GM03348 (cell line): ENCODE data around the gene SLC35G3.
A peak's percentile ranks its signal among the peaks of the same experiment; 100 is the strongest.
"Not testable (repeated sequence)": the region's sequence is repeated elsewhere in the genome, so short reads cannot be mapped to it uniquely, and the experiment has no call there.

ENCODE experiments used
- DNase-seq: peaks from one replicate; pipeline ENCODE4 v3.0.0; 2012; ENCODE audit warnings: low spot score

Gene SLC35G3

GRCh38 chr17:35210741-35211140, 16.5 kb upstream of the SLC35G3 start:
- DNase-seq: no peak

GRCh38 chr17:35202582-35202981, 8.4 kb upstream of the SLC35G3 start:
- not testable (repeated sequence) for DNase-seq

- not testable (repeated sequence) for DNase-seq
Measured at GRCh38 chr17:35195062-35195461, 869 bp upstream of the SLC35G3 start.

GRCh38 chr17:35192708-35193107, 1.5 kb downstream of the SLC35G3 start:
- DNase-seq: no peak

GRCh38 chr17:35191001-35191695, 3.0 kb downstream of the SLC35G3 start:
- no peak for DNase-seq

- no peak for DNase-seq
Measured at GRCh38 chr17:35189291-35189690, 4.9 kb downstream of the SLC35G3 start.

- DNase-seq: no peak
Measured at GRCh38 chr17:35188111-35188510, 6.1 kb downstream of the SLC35G3 start.

- no peak for DNase-seq
Measured at GRCh38 chr17:35187481-35187880, 6.7 kb downstream of the SLC35G3 start.

- no peak for DNase-seq
Measured at GRCh38 chr17:35185849-35186248, 8.3 kb downstream of the SLC35G3 start.

- no peak for DNase-seq
Measured at GRCh38 chr17:35184274-35184673, 9.9 kb downstream of the SLC35G3 start.

- no peak for DNase-seq
Measured at GRCh38 chr17:35183332-35183731, 10.9 kb downstream of the SLC35G3 start.

- DNase-seq: not testable (repeated sequence)
Measured at GRCh38 chr17:35179379-35179778, 14.8 kb downstream of the SLC35G3 start.

- no peak for DNase-seq
Measured at GRCh38 chr17:35176897-35177296, 17.3 kb downstream of the SLC35G3 start.

GRCh38 chr17:35175638-35176415, 18.4 kb downstream of the SLC35G3 start:
- DNase-seq: no peak

GRCh38 chr17:35174835-35175334, 19.3 kb downstream of the SLC35G3 start:
- no peak for DNase-seq

- DNase-seq: not testable (repeated sequence)
Measured at GRCh38 chr17:35172321-35172720, 21.9 kb downstream of the SLC35G3 start.

GRCh38 chr17:35171834-35172233, 22.4 kb downstream of the SLC35G3 start:
- peak; percentile 33 for DNase-seq

GRCh38 chr17:35170968-35171771, 23.0 kb downstream of the SLC35G3 start:
- peak; percentile 79 for DNase-seq

GRCh38 chr17:35169835-35170363, 24.3 kb downstream of the SLC35G3 start:
- DNase-seq: no peak

- no peak for DNase-seq
Measured at GRCh38 chr17:35167666-35168065, 26.5 kb downstream of the SLC35G3 start.

GRCh38 chr17:35167046-35167445, 27.1 kb downstream of the SLC35G3 start:
- no peak for DNase-seq

GRCh38 chr17:35166526-35166925, 27.7 kb downstream of the SLC35G3 start:
- DNase-seq: no peak
